Endothelial cell of umbilical vein (primary cell): Measurements from ENCODE around the gene LSM14B. TPM values are rescaled to one million over a fixed set of nuclear protein-coding genes. Genes with fewer than 3 reads are reported as not detected.

Experiments
- BruUV-seq: library from RNA; stranded (reverse); fragments of 400-500 nt; replicated peaks from 2 replicates; lab custom pipeline; 2021; lab: Mats Ljungman, UMichigan
- CTCF ChIA-PET: fragments of 300-600, 350-600 bp; sonication (Branson Sonifier 250); formaldehyde crosslinking; loops from one replicate; lab custom pipeline; 2021; ENCODE audit warnings: antibody characterized with exemption, inconsistent platforms; lab: Charles Lee
- POLR2A ChIA-PET: fragments of 300-600, 350-600 bp; sonication (Branson Sonifier 250); formaldehyde crosslinking; loops from one replicate; lab custom pipeline; 2021; ENCODE audit warnings: antibody characterized with exemption, inconsistent platforms; lab: Charles Lee
- DNase-seq: peaks from one replicate; pipeline ENCODE4 v3.0.0-alpha.2; 2011; ENCODE audit warnings: low read depth, low spot score
- FAIRE-seq: peaks from 2 replicates; lab custom pipeline; 2011; peaks lifted over from hg19 to GRCh38; lab: Jason Lieb, UNC
- H2AFZ ChIP-seq: 2 replicates; pipeline ENCODE4 v1.6.0; 2012; ENCODE audit warnings: low read depth, low read length, control low read depth, inconsistent platforms
- H3K27ac ChIP-seq: 2 replicates; pipeline ENCODE4 v1.5.1; 2011; ENCODE audit warnings: low read depth, mild to moderate bottlenecking, control low read depth, low read length, moderate library complexity; ENCODE audit not compliant: insufficient read depth
- H3K27me3 ChIP-seq, 2 experiments: 2 replicates each; pipeline versions ENCODE4 v1.6.0 to v1.6.1; 2011; ENCODE audit warnings: low read length in 2 of 2, mixed read lengths in 1 of 2; ENCODE audit not compliant: control insufficient read depth in 2 of 2, insufficient read depth in 2 of 2
- H3K36me3 ChIP-seq, 2 experiments: 2 replicates in 1 of 2; 3 replicates in 1 of 2; pipeline ENCODE4 v1.5.1; 2011; ENCODE audit warnings: low read length in 2 of 2, mild to moderate bottlenecking in 1 of 2, moderate library complexity in 1 of 2; ENCODE audit not compliant: control insufficient read depth in 2 of 2, insufficient read depth in 2 of 2; ENCODE audit errors: extremely low read depth in 1 of 2
- H3K4me1 ChIP-seq: 3 replicates; pipeline ENCODE4 v1.5.1; 2011; ENCODE audit warnings: mild to moderate bottlenecking, low read length; ENCODE audit not compliant: control insufficient read depth, insufficient read depth; ENCODE audit errors: extremely low read depth
- H3K4me2 ChIP-seq: 2 replicates; pipeline ENCODE4 v1.6.1; 2011; ENCODE audit warnings: low read length, control low read depth, mixed read lengths; ENCODE audit not compliant: insufficient read depth
- H3K4me3 ChIP-seq, 3 experiments: fragments of 200-600 bp in 1 of 3; sonication (generic), shearing (Covaris generic) in 1 of 3; replicated peaks in 1 of 3; 2 replicates each; pipeline ENCODE4 v1.5.1; 2011 to 2016; ENCODE audit warnings: control low read depth in 3 of 3, low read length in 3 of 3, mild to moderate bottlenecking in 2 of 3, inconsistent platforms in 1 of 3, low read depth in 1 of 3, moderate library complexity in 1 of 3; ENCODE audit not compliant: insufficient read depth in 1 of 3
- H3K79me2 ChIP-seq: 2 replicates; pipeline ENCODE4 v1.6.0; 2012; ENCODE audit warnings: low read length, inconsistent platforms; ENCODE audit not compliant: control insufficient read depth, insufficient read depth
- H3K9ac ChIP-seq: replicated peaks from 2 replicates; pipeline ENCODE3; 2011; ENCODE audit warnings: low read length, control low read depth; ENCODE audit not compliant: insufficient read depth; ENCODE audit errors: extremely low read depth
- H3K9me1 ChIP-seq: replicated peaks from 3 replicates; pipeline ENCODE4 v1.6.0; 2011; ENCODE audit warnings: mild to moderate bottlenecking, low read length; ENCODE audit not compliant: control insufficient read depth, insufficient read depth; ENCODE audit errors: extremely low read depth
- H3K9me3 ChIP-seq: replicated peaks from 2 replicates; pipeline ENCODE4 v1.5.1; 2012; ENCODE audit warnings: low read length, inconsistent platforms; ENCODE audit not compliant: control insufficient read depth, insufficient read depth
- H4K20me1 ChIP-seq: replicated peaks from 2 replicates; pipeline ENCODE3; 2011; ENCODE audit warnings: mild to moderate bottlenecking, low read length; ENCODE audit not compliant: control insufficient read depth, insufficient read depth; ENCODE audit errors: extremely low read depth
- EZH2 ChIP-seq: IDR thresholded peaks from 2 replicates; pipeline ENCODE4 v1.6.1; 2012; ENCODE audit warnings: borderline replicate concordance, low read depth, mild to moderate bottlenecking, moderate library complexity, low read length, inconsistent platforms; ENCODE audit not compliant: severe bottlenecking
- FOS ChIP-seq: IDR thresholded peaks from 2 replicates; pipeline ENCODE4 v1.6.1; 2011; ENCODE audit warnings: mild to moderate bottlenecking, low read length, moderate library complexity, borderline replicate concordance; ENCODE audit not compliant: insufficient read depth
- GATA2 ChIP-seq: IDR thresholded peaks from 2 replicates; pipeline ENCODE4 v1.7.0; 2011; ENCODE audit warnings: low read depth, mild to moderate bottlenecking, moderate library complexity, mixed read lengths, low read length; ENCODE audit not compliant: insufficient read length, insufficient read depth
- JUN ChIP-seq: IDR thresholded peaks from 2 replicates; pipeline ENCODE4 v1.6.1; 2011; ENCODE audit warnings: borderline replicate concordance, low read depth; ENCODE audit not compliant: insufficient read length, insufficient read depth
- MYC ChIP-seq: IDR thresholded peaks from one replicate; pipeline ENCODE4 v1.6.1; 2011; ENCODE audit warnings: mild to moderate bottlenecking, low read depth, low read length
- POLR2A ChIP-seq: IDR thresholded peaks from 2 replicates; pipeline ENCODE4 v1.6.1; 2012; ENCODE audit warnings: low read depth, mild to moderate bottlenecking, control low read depth, low read length
- POLR2AphosphoS5 ChIP-seq: IDR thresholded peaks from 2 replicates; pipeline ENCODE4 v1.6.1; 2012; ENCODE audit warnings: low read depth, mild to moderate bottlenecking, control low read depth, low read length, moderate library complexity; ENCODE audit not compliant: insufficient read depth
- dilution Hi-C: fragments of 300-500 bp; cut with MboI; formaldehyde crosslinking; loops from one replicate; pipeline ENCODE4 v1.15.0; 2019; ENCODE audit warnings: low sequenced_read_pairs; ENCODE audit not compliant: extremely low pct_ligation_motif_present
- intact Hi-C: fragments of 100-400 bp; cut with micrococcal nuclease; formaldehyde crosslinking; loops from one replicate; pipeline ENCODE4 v1.10.0; 2022
- polyA plus RNA-seq, 4 experiments: library from polyadenylated mRNA; depleted of rRNA in 3 of 4; stranded (reverse) in 3 of 4; unstranded in 1 of 4; fragments of >200 nt; gene quantifications; 2 replicates each; pipeline versions ENCODE4 v1.2.1 to v1.2.3, GENCODE V29; 2011 to 2012; ENCODE audit warnings: missing spikeins in 1 of 4
- total RNA-seq: library from RNA; stranded (reverse); gene quantifications from 2 replicates; pipeline ENCODE4 v1.2.3, GENCODE V29; 2021
- TF ChIP-seq, protein P1 (sequence below), 2 donors: IDR thresholded peaks; 1 replicate in 1 of 2; 2 replicates in 1 of 2; pipeline ENCODE4 v1.5.1; 2011; ENCODE audit warnings: low read length in 2 of 2, mild to moderate bottlenecking in 2 of 2, moderate library complexity in 2 of 2, control low read depth in 1 of 2, inconsistent platforms in 1 of 2, low read depth in 1 of 2; ENCODE audit not compliant: insufficient read depth in 1 of 2; ENCODE audit errors: extremely low read depth in 1 of 2
- TF ChIP-seq, protein P2 (sequence below): IDR thresholded peaks from 2 replicates; pipeline ENCODE4 v1.6.1; 2011; ENCODE audit not compliant: insufficient read depth, insufficient read length

Gene LSM14B
- total and polyA plus RNA-seq, 2 donors (not counting 3 experiments of a cell fraction or from before 2014, with no cell fraction given): 32.5 to 34.0 TPM

DNA sequence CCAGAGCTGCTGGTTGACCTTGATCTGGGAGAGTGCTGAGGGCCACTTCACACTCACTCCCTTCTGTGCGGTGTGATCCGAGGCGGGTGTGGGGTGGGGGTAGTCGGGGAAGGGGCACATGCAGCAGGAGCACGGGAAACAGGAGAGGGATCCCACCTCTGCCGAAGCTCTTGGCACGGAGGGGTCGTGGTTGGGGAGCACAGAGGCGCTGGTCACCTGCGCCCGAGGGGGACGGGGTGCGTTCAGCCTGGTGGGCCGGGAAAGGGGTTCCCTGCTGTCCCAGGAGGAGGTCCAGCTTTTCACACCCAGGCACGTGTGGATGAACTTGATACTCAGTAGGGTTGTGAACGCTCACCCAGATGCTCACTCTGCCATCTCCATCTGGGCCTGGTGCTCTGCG lies 38.6 kb downstream of the LSM14B start:
- FAIRE-seq: no peak
- POLR2A ChIA-PET: no interaction called here
- Histone ChIP-seq H3K9me3 (no peaks in the 10 kb centered on the region), H3K79me2 (peaks cover 31% of the 10 kb centered on the region), H3K4me2 (no peak overlapping the region), H3K36me3 (peaks cover 11 to 43% of the 10 kb centered on the region in 2 experiments), H3K9ac (no peak overlapping the region), H3K27me3 (no peaks in the 10 kb centered on the region), H4K20me1 (peaks cover 2% of the 10 kb centered on the region), H2AFZ (no peak overlapping the region), H3K4me1 (no peaks in the 10 kb centered on the region), H3K4me3 (no peak overlapping the region), H3K9me1 (no peaks in the 10 kb centered on the region), H3K27ac (no peak overlapping the region)
- CTCF ChIA-PET: no interaction called here
- DNase-seq: no peak
- TF ChIP-seq FOS (no peak), EZH2 (no peak), JUN (no peak), POLR2A (no peak), MYC (no peak), POLR2AphosphoS5 (no peak), GATA2 (no peak)
- TF ChIP-seq, protein P1, sequence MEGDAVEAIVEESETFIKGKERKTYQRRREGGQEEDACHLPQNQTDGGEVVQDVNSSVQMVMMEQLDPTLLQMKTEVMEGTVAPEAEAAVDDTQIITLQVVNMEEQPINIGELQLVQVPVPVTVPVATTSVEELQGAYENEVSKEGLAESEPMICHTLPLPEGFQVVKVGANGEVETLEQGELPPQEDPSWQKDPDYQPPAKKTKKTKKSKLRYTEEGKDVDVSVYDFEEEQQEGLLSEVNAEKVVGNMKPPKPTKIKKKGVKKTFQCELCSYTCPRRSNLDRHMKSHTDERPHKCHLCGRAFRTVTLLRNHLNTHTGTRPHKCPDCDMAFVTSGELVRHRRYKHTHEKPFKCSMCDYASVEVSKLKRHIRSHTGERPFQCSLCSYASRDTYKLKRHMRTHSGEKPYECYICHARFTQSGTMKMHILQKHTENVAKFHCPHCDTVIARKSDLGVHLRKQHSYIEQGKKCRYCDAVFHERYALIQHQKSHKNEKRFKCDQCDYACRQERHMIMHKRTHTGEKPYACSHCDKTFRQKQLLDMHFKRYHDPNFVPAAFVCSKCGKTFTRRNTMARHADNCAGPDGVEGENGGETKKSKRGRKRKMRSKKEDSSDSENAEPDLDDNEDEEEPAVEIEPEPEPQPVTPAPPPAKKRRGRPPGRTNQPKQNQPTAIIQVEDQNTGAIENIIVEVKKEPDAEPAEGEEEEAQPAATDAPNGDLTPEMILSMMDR (IDR thresholded peaks at IDR 0.05; ENCODE audit: extremely low read depth in 1 of 2, insufficient read depth in 1 of 2, low read depth in 1 of 2, low read length in 2 of 2): no peak
- TF ChIP-seq, protein P2, sequence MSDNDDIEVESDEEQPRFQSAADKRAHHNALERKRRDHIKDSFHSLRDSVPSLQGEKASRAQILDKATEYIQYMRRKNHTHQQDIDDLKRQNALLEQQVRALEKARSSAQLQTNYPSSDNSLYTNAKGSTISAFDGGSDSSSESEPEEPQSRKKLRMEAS: no peak
- dilution Hi-C loops (no loop called here), intact Hi-C loops (no loop called here)
- BruUV-seq: no TSS peak
